Cardiac ventricle fibroblast (primary cell): Measurements from ENCODE around the gene ANAPC13. TPM values are rescaled to one million over a fixed set of nuclear protein-coding genes. Genes with fewer than 3 reads are reported as not detected.

Experiments
- total RNA-seq: library from RNA; depleted of rRNA; stranded (reverse); fragments of >200 nt; gene quantifications from 2 replicates; pipeline ENCODE4 v1.2.3, GENCODE V29; 2015

ANAPC13 gene, protein sequence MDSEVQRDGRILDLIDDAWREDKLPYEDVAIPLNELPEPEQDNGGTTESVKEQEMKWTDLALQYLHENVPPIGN
- 69.2 and 99.6 TPM in 2 replicates for total RNA-seq

GRCh38 chr3:134485718-134486576 lies at the start of gene ANAPC13, which contains the start of gene CEP63:
Gene ANAPC13 (minus strand): TSS chr3:134485985. CDS start chr3:134482904, 3,081 bp downstream.
Gene CEP63 (plus strand): TSS chr3:134486057. CDS start chr3:134495321, 9,264 bp downstream.

Other genes with a start within 250 kb of the ANAPC13 start
- 34.2 and 38.6 TPM in 2 replicates for gene RYK, start 235.1 kb downstream of the ANAPC13 start, total RNA-seq
- 69.4 and 87.1 TPM in 2 replicates for gene AMOTL2, start 111.5 kb downstream of the ANAPC13 start, total RNA-seq
- gene CEP63, start 72 bp upstream of the ANAPC13 start, total RNA-seq: 11.4 and 51.7 TPM in 2 replicates
- 0.10 and 0.25 TPM in 2 replicates for gene KY, start 165.0 kb upstream of the ANAPC13 start, total RNA-seq